Colonic mucosa (tissue), 4 donors: ENCODE results near the gene MED26. TPM values are rescaled to one million over a fixed set of nuclear protein-coding genes. Genes with fewer than 3 reads are reported as not detected.
A peak's percentile ranks its signal among the peaks of the same experiment; 100 is the strongest.

ENCODE experiments used
- DNase-seq: peaks from one replicate; pipeline ENCODE4 v3.0.0-alpha.2; 2020
- H3K27ac ChIP-seq: fragments of 200-600 bp; one replicate; pipeline ENCODE4 v1.8.0; 2021
- H3K27me3 ChIP-seq: fragments of 200-600 bp; one replicate; pipeline ENCODE4 v1.8.0; 2021
- H3K36me3 ChIP-seq: fragments of 200-600 bp; one replicate; pipeline ENCODE4 v1.8.0; 2021
- H3K4me1 ChIP-seq: fragments of 200-600 bp; one replicate; pipeline ENCODE4 v1.8.0; 2021; ENCODE audit warnings: mild to moderate bottlenecking
- H3K4me3 ChIP-seq: fragments of 200-600 bp; one replicate; pipeline ENCODE4 v1.8.0; 2021
- H3K9ac ChIP-seq, 2 donors: one replicate each; pipeline ENCODE4 v1.7.0; 2013; ENCODE audit warnings: control low read depth in 2 of 2, low read depth in 2 of 2, low read length in 2 of 2
- H3K9me3 ChIP-seq: fragments of 200-600 bp; one replicate; pipeline ENCODE4 v1.8.0; 2021
- intact Hi-C: fragments of 100-400 bp; cut with DNase I; formaldehyde crosslinking; loops from one replicate; pipeline ENCODE4 v1.14.1; 2022
- total RNA-seq, 2 donors: library from RNA; stranded (reverse); fragmentation: NEBNext Ultra II Directional in 1 of 2; extraction: Animal tissue kit (Norgen Biotek cat#: 25700) in 1 of 2; gene quantifications; one replicate each; pipeline ENCODE4 v1.2.1, GENCODE V29; 2021
- TF ChIP-seq, protein P1 (sequence below): fragments of 200-600 bp; IDR thresholded peaks from one replicate; pipeline ENCODE4 v1.8.0; 2022; ENCODE audit warnings: antibody characterized with exemption, mild to moderate bottlenecking
- donor health status: healthy.
- donor health status: DM: no; HTN: no; CAD: no.
- donor health status: DM: no; HTN: no; CAD: no.

MED26 gene
- total RNA-seq, 2 donors from 2014 or later: 10.0 to 11.9 TPM

DNA sequence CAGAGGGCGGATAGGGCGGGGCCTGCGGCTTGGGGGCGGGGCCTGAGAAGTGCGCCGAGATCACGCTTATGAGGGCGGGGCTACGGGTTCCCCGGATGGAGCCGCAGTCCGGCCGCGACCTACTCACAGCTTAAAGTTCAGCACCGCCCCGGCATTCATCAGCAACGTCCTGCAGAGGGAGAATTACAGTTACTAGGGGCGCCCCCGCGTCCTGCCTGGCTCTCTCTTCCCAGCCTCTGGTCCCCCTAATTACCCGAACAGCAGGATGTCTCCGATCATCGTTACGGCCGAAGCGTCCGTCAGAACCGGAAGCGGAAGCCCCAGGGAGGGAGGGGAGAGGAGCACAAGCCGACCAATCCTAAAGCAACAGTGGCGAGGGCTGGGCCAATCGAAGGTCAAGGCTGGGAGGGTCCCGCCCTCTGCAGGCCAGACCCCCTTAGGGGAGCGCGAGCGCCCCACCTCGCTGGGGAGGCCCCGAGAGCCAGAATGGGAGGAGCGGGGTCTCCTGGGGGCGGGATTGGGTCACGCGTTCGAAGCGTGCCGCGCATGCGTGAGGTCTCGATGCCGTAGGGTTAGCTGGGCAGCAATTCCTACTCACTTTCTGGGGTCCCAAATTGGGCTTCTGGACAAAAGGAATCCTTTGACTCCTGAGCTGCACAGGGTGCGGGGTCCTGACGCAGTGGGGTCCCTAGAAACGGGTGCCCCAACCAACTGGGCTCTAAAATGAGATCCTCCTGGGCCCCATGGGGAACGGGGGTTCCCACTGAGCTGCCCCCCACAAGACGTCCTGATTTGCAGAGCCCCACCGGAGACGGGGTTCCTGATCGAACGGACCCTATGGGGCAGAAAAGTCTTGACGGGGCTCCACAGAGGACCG is 32.1 kb upstream of the MED26 start, which contains the start of gene SMIM7:
Gene SMIM7 (minus strand): TSS at position 313 of the 877 bp plus-strand sequence. CDS start 34 bp downstream, at position 279.
- Histone ChIP-seq H3K27ac (peak within 1 kb of the TSS; percentile 93), H3K36me3 (peaks cover 9% of the 10 kb centered on the region), H3K4me1 (peaks cover 10% of the 10 kb centered on the region), H3K4me3 (peak within 1 kb of the TSS; percentile 67), H3K9me3 (no peaks in the 10 kb centered on the region), H3K9ac (peak within 1 kb of the TSS; percentile 89 to 93), H3K27me3 (no peaks in the 10 kb centered on the region)
- DNase-seq: peak; percentile 98
- TF ChIP-seq, protein P1, sequence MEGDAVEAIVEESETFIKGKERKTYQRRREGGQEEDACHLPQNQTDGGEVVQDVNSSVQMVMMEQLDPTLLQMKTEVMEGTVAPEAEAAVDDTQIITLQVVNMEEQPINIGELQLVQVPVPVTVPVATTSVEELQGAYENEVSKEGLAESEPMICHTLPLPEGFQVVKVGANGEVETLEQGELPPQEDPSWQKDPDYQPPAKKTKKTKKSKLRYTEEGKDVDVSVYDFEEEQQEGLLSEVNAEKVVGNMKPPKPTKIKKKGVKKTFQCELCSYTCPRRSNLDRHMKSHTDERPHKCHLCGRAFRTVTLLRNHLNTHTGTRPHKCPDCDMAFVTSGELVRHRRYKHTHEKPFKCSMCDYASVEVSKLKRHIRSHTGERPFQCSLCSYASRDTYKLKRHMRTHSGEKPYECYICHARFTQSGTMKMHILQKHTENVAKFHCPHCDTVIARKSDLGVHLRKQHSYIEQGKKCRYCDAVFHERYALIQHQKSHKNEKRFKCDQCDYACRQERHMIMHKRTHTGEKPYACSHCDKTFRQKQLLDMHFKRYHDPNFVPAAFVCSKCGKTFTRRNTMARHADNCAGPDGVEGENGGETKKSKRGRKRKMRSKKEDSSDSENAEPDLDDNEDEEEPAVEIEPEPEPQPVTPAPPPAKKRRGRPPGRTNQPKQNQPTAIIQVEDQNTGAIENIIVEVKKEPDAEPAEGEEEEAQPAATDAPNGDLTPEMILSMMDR: no peak
- intact Hi-C loops: no loop called here

DNA sequence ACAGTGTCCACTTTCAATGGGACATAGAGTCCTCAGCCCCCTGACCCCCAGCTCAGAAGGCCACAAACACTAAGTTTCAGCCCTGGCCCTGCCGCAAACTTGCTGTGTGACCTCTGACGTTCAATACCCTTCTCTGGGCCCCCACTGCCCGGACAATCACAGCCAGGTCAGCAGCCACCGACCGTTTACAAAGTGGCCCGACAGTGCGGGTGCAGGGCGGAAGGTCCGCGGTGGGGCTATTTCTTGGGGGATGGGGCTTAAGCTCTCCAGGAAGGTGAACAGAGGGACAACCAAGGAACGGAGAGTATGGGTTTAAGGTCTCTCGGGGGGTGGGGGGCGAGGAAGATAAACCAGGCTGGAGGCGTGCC is 31.4 kb upstream of the MED26 start:
- peaks cover 10% of the 10 kb centered on the region for H3K4me1 ChIP-seq
- H3K36me3 ChIP-seq: peaks cover 9% of the 10 kb centered on the region
- intact Hi-C loops: no loop called here
- peak overlapping the region; percentile 93 for H3K27ac ChIP-seq
- no peak for DNase-seq
- peak overlapping the region; percentile 67 for H3K4me3 ChIP-seq
- no peaks in the 10 kb centered on the region for H3K27me3 ChIP-seq
- H3K9me3 ChIP-seq: no peaks in the 10 kb centered on the region
- TF ChIP-seq, protein P1: no peak
- H3K9ac ChIP-seq: peak overlapping the region; percentile 83 to 89

DNA sequence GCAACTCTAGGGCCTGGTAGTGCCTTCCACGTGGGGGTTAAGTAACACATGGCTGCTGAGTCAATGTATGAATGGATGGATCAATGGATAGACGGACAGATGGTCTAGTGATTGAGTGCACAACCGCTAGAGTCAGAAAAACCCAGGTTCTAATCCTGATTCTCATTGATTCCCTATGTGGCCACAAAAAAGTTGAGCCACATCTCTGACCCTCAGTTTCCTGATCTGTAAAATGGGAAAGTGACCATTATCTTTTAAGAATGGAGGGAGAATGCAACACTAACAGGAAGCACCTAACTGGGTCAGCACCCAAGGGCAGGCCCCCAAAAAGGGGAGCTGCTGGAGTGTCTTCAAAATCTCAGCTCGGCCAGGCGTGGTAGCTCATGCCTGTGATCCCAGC is 29.4 kb upstream of the MED26 start:
- H3K9me3 ChIP-seq: no peaks in the 10 kb centered on the region

DNA sequence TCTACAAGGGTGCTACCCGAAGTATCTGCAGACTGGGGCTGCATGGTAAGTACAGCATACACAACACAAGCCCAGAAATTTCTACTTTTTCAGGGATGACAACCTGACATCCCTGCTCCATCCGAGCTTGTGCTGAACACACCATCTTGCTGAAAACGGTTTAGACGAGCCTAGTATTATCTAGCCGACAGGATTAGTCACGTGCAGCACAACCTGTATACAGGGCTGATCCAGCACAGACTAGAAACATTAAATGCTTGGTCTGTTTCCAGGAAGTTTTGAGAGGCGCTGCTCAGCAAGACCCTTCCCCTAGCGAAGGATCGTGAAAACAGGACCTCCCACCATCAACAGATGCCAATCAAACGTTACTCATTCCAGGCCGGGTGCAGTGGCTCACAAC is 27.7 kb upstream of the MED26 start:
- no peak overlapping the region for H3K9ac ChIP-seq
- H3K27ac ChIP-seq: no peak overlapping the region
- no peak overlapping the region for H3K4me3 ChIP-seq
- intact Hi-C loops: no loop called here
- no peak for DNase-seq
- peaks cover 17% of the 10 kb centered on the region for H3K36me3 ChIP-seq
- H3K27me3 ChIP-seq: no peaks in the 10 kb centered on the region
- H3K9me3 ChIP-seq: no peaks in the 10 kb centered on the region
- H3K4me1 ChIP-seq: peaks cover 10% of the 10 kb centered on the region
- TF ChIP-seq, protein P1: no peak

More for the DNA sequence above, 29.4 kb upstream of the MED26 start:
- intact Hi-C loops: no loop called here
- peaks cover 12% of the 10 kb centered on the region for H3K36me3 ChIP-seq
- no peak overlapping the region for H3K27ac ChIP-seq
- H3K4me1 ChIP-seq: peaks cover 10% of the 10 kb centered on the region
- TF ChIP-seq, protein P1: no peak
- H3K27me3 ChIP-seq: no peaks in the 10 kb centered on the region
- no peak overlapping the region for H3K4me3 ChIP-seq
- H3K9ac ChIP-seq: no peak overlapping the region
- DNase-seq: no peak

DNA sequence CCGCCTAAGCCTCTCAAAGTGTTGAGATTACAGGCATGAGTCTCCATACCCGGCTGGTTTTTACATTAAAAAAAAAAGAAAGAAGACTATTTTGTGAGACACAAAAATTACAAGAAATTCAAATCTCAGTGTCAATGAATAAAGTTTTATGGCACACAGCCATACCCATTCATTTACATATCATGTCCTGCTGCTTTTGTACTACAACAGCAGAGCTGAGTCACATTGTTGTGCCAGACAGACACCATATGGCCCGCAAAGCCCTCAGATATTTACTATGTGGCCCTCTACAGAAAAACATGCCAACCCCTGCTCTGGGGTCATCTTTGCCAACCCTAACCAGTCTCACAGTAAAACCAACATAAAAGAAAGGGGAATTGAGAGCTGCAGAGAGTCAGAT is 26.6 kb upstream of the MED26 start:
- H3K27me3 ChIP-seq: no peaks in the 10 kb centered on the region
- intact Hi-C loops: no loop called here
- no peak for DNase-seq
- TF ChIP-seq, protein P1: no peak
- H3K4me3 ChIP-seq: no peak overlapping the region
- H3K4me1 ChIP-seq: peaks cover 10% of the 10 kb centered on the region
- no peak overlapping the region for H3K9ac ChIP-seq
- H3K36me3 ChIP-seq: peaks cover 17% of the 10 kb centered on the region
- no peaks in the 10 kb centered on the region for H3K9me3 ChIP-seq
- no peak overlapping the region for H3K27ac ChIP-seq
